Right renal pelvis (tissue), 4 donors: Measurements from ENCODE around the gene RFX3. TPM values are rescaled to one million over a fixed set of nuclear protein-coding genes. Genes with fewer than 3 reads are reported as not detected.

Experiments used
- DNase-seq, 4 donors: peaks; one replicate each; pipeline ENCODE4 v3.0.0-alpha.2; 2013; ENCODE audit warnings: low read depth in 4 of 4, low spot score in 3 of 4, missing footprints in 1 of 4
- polyA plus RNA-seq, 4 donors: library from polyadenylated mRNA; unstranded; fragments of 120-200 nt; gene quantifications; one replicate each; pipeline ENCODE4 v1.2.1, GENCODE V29; 2013; ENCODE audit not compliant: insufficient read length in 4 of 4

RFX3 gene
- polyA plus RNA-seq = 10 to 100 TPM; 14.5 to 19.9 (median 17.5) TPM

GRCh38 chr9:3525836-3526164, at the start of gene RFX3:
TSS of gene RFX3 (minus strand) at chr9:3526001. CDS start at chr9:3395588, 130,413 bp downstream.
- peak; percentile 82 to 91 (median 90) for DNase-seq

GRCh38 chr9:3571500-3571899, 45.7 kb upstream of the RFX3 start:
- no peak for DNase-seq

DNA sequence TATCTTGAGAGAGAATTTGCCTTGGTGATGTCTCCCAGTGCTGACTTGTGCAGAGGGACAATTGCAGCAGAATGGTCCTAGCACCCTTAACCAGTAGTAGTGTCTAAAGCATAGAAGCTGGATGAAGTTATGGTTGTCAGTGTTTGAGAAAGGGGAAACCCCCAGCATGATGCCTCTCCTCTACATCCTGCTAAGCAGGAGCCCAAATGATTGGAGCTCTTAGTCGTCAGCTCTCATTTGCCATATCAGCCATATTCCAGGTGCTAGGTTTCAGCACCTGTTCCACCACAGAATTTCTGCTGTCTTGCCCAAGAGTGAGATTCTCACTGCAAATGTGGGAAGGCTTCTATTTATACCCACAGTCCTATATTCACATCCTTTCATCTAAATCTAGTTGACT, 43.7 kb upstream of the RFX3 start:
- no peak for DNase-seq

DNA sequence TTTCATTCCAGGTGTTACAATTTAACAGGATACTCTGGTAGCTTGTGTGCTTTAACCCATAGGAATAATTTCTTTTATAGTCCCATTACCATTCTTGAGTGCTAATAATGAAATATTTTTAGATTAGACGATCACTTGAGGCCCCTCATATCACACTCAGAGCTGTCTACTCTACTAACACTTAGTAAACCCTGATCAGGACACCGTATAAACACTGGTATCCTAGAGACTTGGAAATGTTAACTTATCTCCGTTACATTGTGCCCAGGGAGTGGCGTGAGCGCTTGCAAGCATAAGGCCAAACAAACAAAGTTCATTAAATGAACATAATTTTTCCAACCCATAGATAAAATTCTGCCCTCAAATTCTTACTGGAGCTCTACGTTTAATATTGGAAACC, 42.2 kb upstream of the RFX3 start:
- no peak for DNase-seq

- no peak for DNase-seq
Observed at GRCh38 chr9:3553076-3553765, 27.4 kb upstream of the RFX3 start.

GRCh38 chr9:3549225-3549624, 23.4 kb upstream of the RFX3 start:
- no peak for DNase-seq

GRCh38 chr9:3548648-3549047, 22.8 kb upstream of the RFX3 start:
- no peak for DNase-seq

- no peak for DNase-seq
Observed at GRCh38 chr9:3541206-3541605, 15.4 kb upstream of the RFX3 start.

DNA sequence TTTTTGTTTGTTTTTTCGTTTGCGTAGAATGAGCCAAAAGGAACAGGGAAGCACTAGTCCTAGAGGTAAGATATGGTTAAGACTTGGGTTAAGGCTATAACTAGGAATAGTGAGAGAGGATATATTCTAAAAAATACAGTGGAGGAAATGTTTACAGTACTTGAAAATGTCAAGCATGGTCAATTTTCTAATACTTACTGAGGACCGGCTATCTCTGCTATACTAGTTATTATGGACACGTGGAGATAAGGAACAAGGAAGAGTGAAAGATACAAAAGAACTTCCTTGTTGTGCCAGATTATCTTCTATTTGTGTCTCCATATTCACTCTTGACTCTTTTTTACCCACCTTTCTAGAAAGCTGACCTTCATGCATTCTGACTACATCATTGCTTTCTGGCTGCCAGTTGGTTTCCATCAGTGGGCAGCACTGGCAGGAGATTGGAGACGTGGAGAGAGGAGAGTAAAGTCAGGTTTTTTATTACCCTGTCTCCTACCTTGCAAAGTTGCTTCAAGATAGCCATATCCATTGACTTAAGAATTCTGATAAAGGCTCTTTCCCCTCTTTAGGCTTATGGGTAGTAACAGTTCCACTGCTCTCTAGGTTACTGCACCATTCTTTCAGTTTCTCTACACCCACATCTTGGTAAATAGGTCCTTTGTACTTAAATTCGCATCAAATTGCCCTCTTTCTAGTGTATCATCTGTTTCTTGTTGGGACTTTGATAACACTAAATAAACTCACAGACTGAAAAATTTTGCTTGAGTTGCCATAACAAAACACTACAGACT, 9.0 kb upstream of the RFX3 start:
- DNase-seq = no peak

DNA sequence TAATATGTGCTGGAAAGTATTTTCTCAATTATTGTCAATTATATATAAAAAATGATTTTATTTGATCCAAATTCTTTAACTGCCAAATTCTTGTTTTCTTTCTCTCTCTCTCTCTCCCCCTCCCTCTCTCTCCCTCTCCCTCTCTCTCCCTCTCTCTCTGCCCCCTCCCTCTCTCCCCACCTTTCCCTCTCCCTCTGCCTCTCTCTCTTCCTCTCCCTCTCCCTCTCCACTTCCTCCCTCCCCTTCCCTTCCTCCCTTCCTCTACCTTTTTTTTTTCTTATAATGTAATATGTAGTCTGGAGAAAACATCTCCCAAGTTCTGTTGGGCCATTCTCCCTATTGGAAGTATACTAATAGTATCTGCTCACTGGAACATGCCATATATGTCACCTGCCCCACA, 6.4 kb upstream of the RFX3 start:
- DNase-seq = no peak

DNA sequence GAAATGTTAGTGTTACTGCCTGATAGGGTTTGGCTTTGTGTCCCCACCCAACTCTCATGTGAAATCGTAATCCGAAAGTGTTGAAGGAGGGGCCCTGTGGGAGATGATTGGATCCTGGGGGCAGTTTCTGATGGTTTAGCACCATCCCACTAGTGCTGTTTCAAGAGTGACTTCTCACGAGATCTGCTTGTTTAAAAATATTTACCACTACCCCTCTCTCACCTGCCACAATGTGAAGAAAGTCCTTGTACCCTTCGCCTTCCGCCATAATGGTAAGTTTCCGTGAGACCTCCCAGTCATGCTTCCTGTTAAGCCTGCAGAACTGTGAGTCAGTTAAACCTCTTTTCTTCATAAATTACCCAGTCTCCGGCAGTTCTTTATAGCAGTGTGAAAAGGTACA, 2.6 kb upstream of the RFX3 start:
- DNase-seq = no peak

DNA sequence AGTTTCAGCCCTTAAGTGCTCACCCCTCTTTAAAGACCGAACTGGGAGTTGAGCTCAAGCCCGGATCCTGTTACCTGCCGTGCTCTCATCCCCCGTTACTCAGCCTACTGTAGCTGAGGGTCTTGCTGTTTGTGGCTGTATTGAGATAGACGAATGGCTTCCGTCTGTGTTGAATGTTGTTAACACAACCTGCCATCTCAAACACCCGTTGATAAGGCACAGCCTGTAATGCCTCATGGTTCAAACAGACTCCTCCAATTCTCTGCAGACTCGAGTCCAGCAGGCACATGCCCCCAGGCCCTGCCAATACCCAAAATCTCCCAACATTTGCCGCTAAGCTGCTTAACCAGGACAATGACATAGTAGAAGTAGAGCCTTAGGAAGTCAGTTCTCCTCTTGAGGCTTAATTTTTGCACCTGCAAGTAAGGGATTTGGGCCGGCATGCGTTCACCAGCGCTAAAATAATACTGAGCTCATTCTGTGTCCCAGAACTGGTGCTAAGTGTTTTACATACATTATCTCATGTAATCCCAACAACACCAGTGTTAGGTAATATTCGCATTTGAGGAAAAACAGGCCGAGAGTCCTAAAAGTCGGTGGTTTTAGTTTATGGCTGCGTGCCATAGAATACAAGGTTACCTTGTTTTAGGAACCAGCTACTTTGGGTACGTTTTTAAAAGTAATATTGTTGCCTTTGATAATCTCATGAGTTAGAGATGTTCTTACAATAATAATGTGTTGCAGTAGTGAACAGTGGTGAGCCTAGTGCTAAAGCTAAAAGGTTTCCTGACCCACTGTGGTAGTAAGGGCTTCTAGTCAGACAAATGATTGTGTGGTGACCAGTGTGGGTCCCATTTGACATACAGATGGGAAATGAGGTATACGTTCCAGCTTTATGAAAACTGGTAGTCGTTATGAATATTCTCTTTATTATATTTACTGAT, 1.5 kb upstream of the RFX3 start:
- peak in 3 of 4 donors; percentile 50 to 79 (median 55) for DNase-seq

DNA sequence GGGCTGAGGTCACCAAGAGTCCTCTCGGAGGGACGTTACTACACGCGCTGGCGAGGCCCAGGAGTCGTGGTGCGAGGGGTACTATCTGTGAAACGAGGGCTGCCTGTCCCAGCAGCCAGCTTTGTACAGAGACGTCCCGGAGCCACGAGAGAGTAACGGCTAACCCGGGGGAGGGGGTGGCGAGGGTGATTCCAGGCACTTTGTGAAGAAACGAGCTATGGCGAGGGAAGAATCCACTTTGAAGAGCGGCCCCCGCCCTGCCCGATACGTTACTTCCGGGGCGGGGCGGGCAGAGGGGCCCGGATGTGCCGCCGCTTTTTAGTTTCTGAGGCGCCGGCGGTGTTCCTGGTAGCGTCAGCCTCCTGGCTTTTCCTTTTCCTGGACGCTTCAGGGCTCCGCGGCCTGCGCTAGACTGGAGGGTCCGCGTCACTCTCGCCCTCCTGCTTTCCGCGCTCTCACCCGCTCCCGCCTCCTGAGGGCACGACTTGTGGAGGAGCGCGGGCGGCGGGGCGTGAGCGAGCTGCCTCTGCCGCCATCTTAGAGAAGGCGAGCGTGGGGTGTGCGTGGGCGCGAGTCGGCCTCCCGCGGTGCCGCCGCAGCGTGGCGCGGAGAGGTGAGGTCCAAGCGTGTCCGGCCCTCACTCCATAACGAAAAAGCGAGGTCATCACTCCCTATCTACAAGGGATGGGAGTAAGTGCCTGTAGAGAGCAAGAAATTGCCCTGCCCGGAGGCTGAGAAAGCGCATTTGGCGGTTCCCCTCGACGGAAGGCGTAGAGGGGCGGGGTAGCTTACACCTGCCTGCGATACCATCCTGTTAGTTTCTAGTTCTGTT, 580 bp upstream of the RFX3 start:
- DNase-seq = peak; percentile 77 to 84 (median 79)

DNA sequence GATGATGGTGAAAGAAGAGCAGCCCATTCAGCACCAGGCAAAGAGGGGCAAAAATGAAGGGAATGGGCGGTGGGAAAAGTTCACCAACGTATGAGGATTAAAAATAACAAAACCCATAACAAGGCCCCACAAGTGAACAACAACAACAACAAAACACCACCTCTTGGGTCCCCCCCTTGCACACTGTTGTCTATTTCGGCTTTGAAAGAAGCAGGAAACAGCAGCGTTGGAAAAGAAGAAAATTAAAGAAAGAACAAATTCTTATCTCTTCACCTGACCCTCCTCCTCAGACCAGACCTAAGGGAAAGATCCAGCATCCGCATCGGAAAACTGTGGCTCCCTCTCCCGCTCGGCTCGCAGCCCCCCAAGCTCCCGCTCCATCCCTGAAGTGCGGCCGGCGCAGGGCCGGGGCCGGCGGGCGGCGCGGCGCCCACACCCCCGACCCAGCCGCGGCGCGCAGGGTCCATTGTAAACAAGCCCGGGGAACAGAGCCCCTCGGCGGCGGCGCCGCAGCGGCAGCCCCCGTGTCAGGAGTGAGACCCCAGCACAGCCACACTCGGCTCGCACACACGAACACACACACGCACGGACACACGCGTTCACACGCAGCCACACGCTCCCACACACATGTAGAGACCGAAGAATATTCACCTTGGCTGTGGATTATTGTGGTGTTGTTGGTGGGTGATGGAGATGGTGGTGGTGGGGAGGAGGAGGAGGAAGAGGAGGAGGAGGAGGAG, 535 bp downstream of the RFX3 start:
- DNase-seq = peak in 3 of 4 donors; percentile 7 to 12 (median 10)

- no peak for DNase-seq
Observed at GRCh38 chr9:3521966-3522365, 3.8 kb downstream of the RFX3 start.

GRCh38 chr9:3520564-3520963, 5.2 kb downstream of the RFX3 start:
- no peak for DNase-seq

- no peak for DNase-seq
Observed at GRCh38 chr9:3517377-3518048, 8.3 kb downstream of the RFX3 start.

- no peak for DNase-seq
Observed at GRCh38 chr9:3516667-3517330, 9.0 kb downstream of the RFX3 start.
